HepG2 (cell line): ENCODE results near the gene DAPK1. TPM values are rescaled to one million over a fixed set of nuclear protein-coding genes. Genes with fewer than 3 reads are reported as not detected.

ENCODE experiments used
- CBX5 ChIP-seq: sonication (generic); formaldehyde crosslinking; IDR thresholded peaks from 2 replicates; pipeline ENCODE4 v1.4.0; 2020; ENCODE audit warnings: missing genetic modification reagents, borderline replicate concordance
- CENPT ChIP-seq: sonication (generic); formaldehyde crosslinking; IDR thresholded peaks from 2 replicates; pipeline ENCODE4 v1.8.0; 2022; ENCODE audit warnings: low read depth, mild to moderate bottlenecking, moderate library complexity, missing genetic modification reagents
- EEA1 ChIP-seq: sonication (generic); formaldehyde crosslinking; IDR thresholded peaks from 2 replicates; pipeline ENCODE4 v1.5.1; 2020; ENCODE audit warnings: mild to moderate bottlenecking, missing genetic modification reagents, borderline replicate concordance
- GPN1 ChIP-seq: sonication (generic); formaldehyde crosslinking; IDR thresholded peaks from 2 replicates; pipeline ENCODE4 v1.5.1; 2020; ENCODE audit warnings: missing genetic modification reagents, borderline replicate concordance
- GTF3A ChIP-seq: sonication (generic); formaldehyde crosslinking; conservative IDR thresholded peaks from 2 replicates; pipeline ENCODE4 v1.4.0; 2020; ENCODE audit warnings: mild to moderate bottlenecking, missing genetic modification reagents
- HHEX ChIP-seq: IDR thresholded peaks from 2 replicates; pipeline ENCODE4 v1.6.1; 2016; ENCODE audit warnings: control low read depth
- HMG20B ChIP-seq: conservative IDR thresholded peaks from 2 replicates; pipeline ENCODE4 v1.6.1; 2016; ENCODE audit warnings: missing genetic modification reagents, missing compliant biosample characterization
- KAT7 ChIP-seq: IDR thresholded peaks from 2 replicates; pipeline ENCODE4 v1.6.1; 2018; ENCODE audit warnings: borderline replicate concordance, missing compliant biosample characterization
- KLF6 ChIP-seq: IDR thresholded peaks from 2 replicates; pipeline ENCODE4 v1.8.0; 2016; ENCODE audit warnings: missing biosample characterization, missing genetic modification reagents
- MED1 ChIP-seq: sonication (generic); formaldehyde crosslinking; IDR thresholded peaks from 2 replicates; pipeline ENCODE4 v1.4.0; 2020; ENCODE audit warnings: missing genetic modification reagents
- MLLT10 ChIP-seq: sonication (generic); formaldehyde crosslinking; IDR thresholded peaks from 2 replicates; pipeline ENCODE4 v1.4.0; 2020; ENCODE audit warnings: missing genetic modification reagents
- NKX3-1 ChIP-seq: sonication (generic); formaldehyde crosslinking; IDR thresholded peaks from 2 replicates; pipeline ENCODE4 v1.5.0; 2020; ENCODE audit warnings: missing genetic modification reagents
- PCBP1 ChIP-seq: fragments of 200-400 bp; formaldehyde crosslinking; IDR thresholded peaks from 2 replicates; pipeline ENCODE4 v1.6.1; 2017; ENCODE audit warnings: mild to moderate bottlenecking, low read depth, low read length, borderline replicate concordance
- PHF20 ChIP-seq: sonication (generic); formaldehyde crosslinking; IDR thresholded peaks from 2 replicates; pipeline ENCODE4 v1.5.0; 2020; ENCODE audit warnings: mild to moderate bottlenecking, missing genetic modification reagents
- SNAPC5 ChIP-seq: sonication (generic); formaldehyde crosslinking; IDR thresholded peaks from 2 replicates; pipeline ENCODE4 v1.8.1; 2023; ENCODE audit warnings: mild to moderate bottlenecking, missing genetic modification reagents, borderline replicate concordance
- SNRNP70 ChIP-seq: fragments of 200-400 bp; formaldehyde crosslinking; IDR thresholded peaks from 2 replicates; pipeline ENCODE4 v1.6.1; 2017; ENCODE audit warnings: mild to moderate bottlenecking, low read depth, low read length, moderate library complexity
- TERF1 ChIP-seq: sonication (generic); formaldehyde crosslinking; IDR thresholded peaks from 2 replicates; pipeline ENCODE4 v1.8.0; 2022; ENCODE audit warnings: mild to moderate bottlenecking, missing genetic modification reagents, moderate library complexity
- TFDP2 ChIP-seq: sonication (generic); formaldehyde crosslinking; IDR thresholded peaks from 2 replicates; pipeline ENCODE4 v1.4.0; 2020; ENCODE audit warnings: missing genetic modification reagents
- USF2 ChIP-seq, 2 experiments: sonication (generic) in 1 of 2; formaldehyde crosslinking in 1 of 2; IDR thresholded peaks; 2 replicates each; pipeline versions ENCODE4 v1.5.1 to v1.6.1; 2011 to 2020; ENCODE audit warnings: borderline replicate concordance in 1 of 2, low read depth in 1 of 2, low read length in 1 of 2, mild to moderate bottlenecking in 1 of 2, missing genetic modification reagents in 1 of 2, moderate library complexity in 1 of 2
- XRCC5 ChIP-seq: fragments of 200-400 bp; formaldehyde crosslinking; optimal IDR thresholded peaks from 2 replicates; pipeline ENCODE3; 2017; ENCODE audit warnings: mild to moderate bottlenecking, low read length
- ZBTB46 ChIP-seq: sonication (generic); formaldehyde crosslinking; IDR thresholded peaks from 2 replicates; pipeline ENCODE4 v1.4.0; 2020; ENCODE audit warnings: mild to moderate bottlenecking, missing genetic modification reagents, borderline replicate concordance
- ZNF451 ChIP-seq: sonication (generic); formaldehyde crosslinking; IDR thresholded peaks from 2 replicates; pipeline ENCODE4 v1.5.0; 2020; ENCODE audit warnings: mild to moderate bottlenecking, missing genetic modification reagents
- ZNF598 ChIP-seq: sonication (generic); formaldehyde crosslinking; IDR thresholded peaks from 2 replicates; pipeline ENCODE4 v1.5.1; 2020; ENCODE audit warnings: mild to moderate bottlenecking, missing genetic modification reagents, borderline replicate concordance
- ZSCAN22 ChIP-seq: sonication (generic); formaldehyde crosslinking; IDR thresholded peaks from 2 replicates; pipeline ENCODE4 v1.4.0; 2020; ENCODE audit warnings: mild to moderate bottlenecking, missing genetic modification reagents
- polyA plus RNA-seq, 8 experiments: library from polyadenylated mRNA; depleted of rRNA in 3 of 8; stranded (reverse) in 7 of 8; unstranded in 1 of 8; fragments of >200 nt; fragmentation: Illumina TruSeq in 4 of 8; extraction: Trizol in 4 of 8; gene quantifications; 2 replicates each; pipeline versions ENCODE4 v1.2.1 to v1.2.3, GENCODE V29; 2011 to 2016; ENCODE audit warnings: low read depth in 4 of 8, missing spikeins in 1 of 8, mixed read lengths in 1 of 8; ENCODE audit not compliant: insufficient read depth in 1 of 8
- total RNA-seq, 5 experiments: library from RNA; depleted of rRNA; stranded (reverse); fragments of >200 nt; fragmentation: Illumina TruSeq; extraction: Trizol; gene quantifications; 2 replicates each; pipeline ENCODE4 v1.2.3, GENCODE V29; 2016; ENCODE audit warnings: low read depth in 1 of 5

Gene DAPK1
- total and polyA plus RNA-seq, 2 of the 13 experiments (the other 11 are each of a cell fraction or from before 2014, with no cell fraction given): 35.7 to 35.9 TPM

- TF ChIP-seq USF2 (IDR thresholded peaks at IDR 0.05; ENCODE audit: low read depth, low read length): no peak
- TF ChIP-seq USF2 (CRISPR knock-in tag; IDR thresholded peaks at IDR 0.05; ENCODE audit: borderline replicate concordance): no peak
- no peak; the same call in 1 of the 2 replicates for TF ChIP-seq CBX5
- TF ChIP-seq ZNF451 (CRISPR knock-in tag): no peak
- TF ChIP-seq GTF3A (CRISPR knock-in tag): no peak
- no peak for TF ChIP-seq ZSCAN22 (CRISPR knock-in tag)
- no peak for TF ChIP-seq TERF1
- TF ChIP-seq CENPT (CRISPR knock-in tag): 0 out of 2 replicates have a peak, but pooled peaks have one; percentile 8
- no peak for TF ChIP-seq ZNF598 (CRISPR knock-in tag)
- TF ChIP-seq GPN1 (CRISPR knock-in tag): peak; percentile 60
- TF ChIP-seq MED1 (CRISPR knock-in tag): no peak; the same call in 1 of the 2 replicates
- TF ChIP-seq KAT7 (CRISPR knock-in tag): peak; percentile 86
- TF ChIP-seq MLLT10 (CRISPR knock-in tag): no peak
- no peak for TF ChIP-seq SNRNP70
- TF ChIP-seq PHF20 (CRISPR knock-in tag): peak; percentile 54
- TF ChIP-seq PCBP1: no peak
- no peak for TF ChIP-seq KLF6
- TF ChIP-seq XRCC5: no peak
- no peak for TF ChIP-seq EEA1 (CRISPR knock-in tag)
- TF ChIP-seq ZBTB46 (CRISPR knock-in tag): no peak
- TF ChIP-seq TFDP2: no peak
- no peak for TF ChIP-seq HHEX (CRISPR knock-in tag)
- no peak for TF ChIP-seq SNAPC5 (CRISPR knock-in tag)
- no peak for TF ChIP-seq HMG20B (CRISPR knock-in tag)
- peak; percentile 56; the same call in 1 of the 2 replicates for TF ChIP-seq NKX3-1 (CRISPR knock-in tag)
Observed at GRCh38 chr9:87498046-87498810, 561 bp downstream of the DAPK1 start (continued).
